Neuronal stem cell (in vitro differentiated cells): ENCODE results near the gene CCDC197.
A peak's percentile ranks its signal among the peaks of the same experiment; 100 is the strongest.

Source experiments
- DNase-seq: peaks from one replicate; pipeline ENCODE4 v3.0.0-alpha.2; 2013; ENCODE audit warnings: low spot score
- H2AFZ ChIP-seq: one replicate; pipeline ENCODE4 v1.6.1; 2013; ENCODE audit warnings: mild to moderate bottlenecking, low read length, inconsistent platforms
- H2AK5ac ChIP-seq: 2 replicates; pipeline ENCODE4 v1.6.1; 2013; ENCODE audit warnings: low read depth, mild to moderate bottlenecking, inconsistent platforms, low read length, moderate library complexity, mixed read lengths
- H2BK120ac ChIP-seq: 2 replicates; pipeline ENCODE4 v1.6.1; 2013; ENCODE audit warnings: low read depth, mild to moderate bottlenecking, inconsistent platforms, low read length, moderate library complexity, mixed read lengths
- H2BK12ac ChIP-seq: one replicate; pipeline ENCODE4 v1.6.1; 2013; ENCODE audit warnings: low read length, inconsistent platforms
- H2BK15ac ChIP-seq: 2 replicates; pipeline ENCODE4 v1.6.1; 2013; ENCODE audit warnings: mild to moderate bottlenecking, low read length, inconsistent platforms, mixed read lengths
- H2BK5ac ChIP-seq: one replicate; pipeline ENCODE4 v1.6.1; 2013; ENCODE audit warnings: inconsistent platforms, mild to moderate bottlenecking, low read length, moderate library complexity
- H3K14ac ChIP-seq: one replicate; pipeline ENCODE4 v1.6.1; 2013; ENCODE audit warnings: low read length, inconsistent platforms
- H3K18ac ChIP-seq: 2 replicates; pipeline ENCODE4 v1.6.1; 2013; ENCODE audit warnings: low read length, inconsistent platforms
- H3K23ac ChIP-seq: 2 replicates; pipeline ENCODE4 v1.6.1; 2013; ENCODE audit warnings: low read depth, mild to moderate bottlenecking, mixed read lengths, low read length, inconsistent platforms; ENCODE audit not compliant: poor library complexity
- H3K27ac ChIP-seq: replicated peaks from 3 replicates; pipeline ENCODE4 v1.5.1; 2013; ENCODE audit warnings: low read length, inconsistent platforms
- H3K27me3 ChIP-seq, 3 experiments: 2 replicates each; pipeline ENCODE4 v1.6.1; 2013; ENCODE audit warnings: low read length in 3 of 3, mild to moderate bottlenecking in 2 of 3, inconsistent platforms in 1 of 3, low read depth in 1 of 3, mixed read lengths in 1 of 3, moderate library complexity in 1 of 3; ENCODE audit not compliant: control insufficient read depth in 3 of 3, insufficient read depth in 3 of 3
- H3K36me3 ChIP-seq, 2 donors: replicated peaks in 1 of 2; 2 replicates each; pipeline ENCODE4 v1.6.1; 2013; ENCODE audit warnings: low read length in 2 of 2; ENCODE audit not compliant: control insufficient read depth in 2 of 2, insufficient read depth in 2 of 2
- H3K4ac ChIP-seq: 2 replicates; pipeline ENCODE4 v1.6.1; 2013; ENCODE audit warnings: inconsistent platforms, mild to moderate bottlenecking, low read length, moderate library complexity
- H3K4me1 ChIP-seq, 2 donors: 1 replicate in 1 of 2; 2 replicates in 1 of 2; pipeline ENCODE4 v1.6.1; 2013; ENCODE audit warnings: low read length in 2 of 2, low read depth in 1 of 2; ENCODE audit not compliant: control insufficient read depth in 2 of 2, insufficient read depth in 1 of 2
- H3K4me2 ChIP-seq: one replicate; pipeline ENCODE4 v1.6.1; 2013; ENCODE audit warnings: mild to moderate bottlenecking, low read length, inconsistent platforms; ENCODE audit not compliant: insufficient read depth, poor library complexity, severe bottlenecking
- H3K4me3 ChIP-seq, 2 donors: 2 replicates each; pipeline ENCODE4 v1.5.1; 2013; ENCODE audit warnings: low read length in 2 of 2, mild to moderate bottlenecking in 2 of 2, inconsistent platforms in 1 of 2, moderate library complexity in 1 of 2
- H3K79me1 ChIP-seq: one replicate; pipeline ENCODE4 v1.6.1; 2013; ENCODE audit warnings: low read depth, mild to moderate bottlenecking, inconsistent platforms, low read length, moderate library complexity
- H3K9ac ChIP-seq: one replicate; pipeline ENCODE4 v1.6.1; 2013; ENCODE audit warnings: mild to moderate bottlenecking, low read depth, low read length, inconsistent platforms; ENCODE audit not compliant: poor library complexity
- H3K9me3 ChIP-seq, 2 donors: replicated peaks in 1 of 2; 2 replicates each; pipeline versions ENCODE3 to v1.6.1; 2013; ENCODE audit warnings: low read length in 2 of 2, mild to moderate bottlenecking in 2 of 2, inconsistent platforms in 1 of 2, low read depth in 1 of 2, mixed read lengths in 1 of 2, moderate library complexity in 1 of 2; ENCODE audit not compliant: control insufficient read depth in 2 of 2, insufficient read depth in 1 of 2
- H4K8ac ChIP-seq: one replicate; pipeline ENCODE4 v1.6.1; 2013; ENCODE audit warnings: low read depth, mild to moderate bottlenecking, inconsistent platforms, low read length, moderate library complexity
- H4K91ac ChIP-seq: one replicate; pipeline ENCODE4 v1.6.1; 2013; ENCODE audit warnings: low read length, low read depth, mild to moderate bottlenecking, inconsistent platforms; ENCODE audit not compliant: poor library complexity
- WGBS, 2 donors: extraction: QIAGEN DNeasy Blood & Tissue Kit; methylation state at CpG; one replicate each; pipeline ENCODE4 v1.1.7; 2013; ENCODE audit warnings: missing lambda C conversion rate in 2 of 2, mixed read lengths in 1 of 2; ENCODE audit not compliant: insufficient read length in 2 of 2, insufficient replicate concordance in 1 of 2; ENCODE audit errors: extremely low coverage in 2 of 2; 5-methylcytosine and 5-hydroxymethylcytosine counted together

CCDC197 gene

GRCh38 chr14:94018308-94018707 lies 21.2 kb downstream of the CCDC197 start:
- Histone ChIP-seq H2AFZ (no peak overlapping the region), H3K4me3 (no peak overlapping the region), H3K4ac (no peak overlapping the region), H3K23ac (no peak overlapping the region), H2BK12ac (no peak overlapping the region), H3K4me2 (no peak overlapping the region), H3K9me3 (no peaks in the 10 kb centered on the region), H2AK5ac (no peak overlapping the region), H4K91ac (no peak overlapping the region), H3K27me3 (peaks cover 0 to 18% (median 2%) of the 10 kb centered on the region in 3 experiments), H3K18ac (no peak overlapping the region), H3K9ac (no peak overlapping the region), H2BK5ac (no peak overlapping the region), H3K27ac (no peak overlapping the region), H3K36me3 (no peaks in the 10 kb centered on the region), H2BK15ac (no peak overlapping the region), H3K79me1 (peaks cover 2% of the 10 kb centered on the region), H3K4me1 (peaks cover 14 to 29% of the 10 kb centered on the region in 2 donors), H4K8ac (no peak overlapping the region), H2BK120ac (no peak overlapping the region), H3K14ac (no peak overlapping the region)
- no peak for DNase-seq
- no CpG with 5 or more reads among the region's 8 CpGs for WGBS, 2 donors

- H3K9me3 ChIP-seq, result no peaks in the 10 kb centered on the region
- peak overlapping the region; percentile 11 for H3K18ac ChIP-seq
- H2BK12ac ChIP-seq, result no peak overlapping the region
- no peak overlapping the region for H3K4me3 ChIP-seq
- H2BK5ac ChIP-seq, result peak overlapping the region; percentile 56
- H3K27ac ChIP-seq, result no peak overlapping the region
- H3K36me3 ChIP-seq, result no peaks in the 10 kb centered on the region
- H3K4me2 ChIP-seq, result no peak overlapping the region
- no peak overlapping the region for H4K8ac ChIP-seq
- H3K23ac ChIP-seq, result no peak overlapping the region
- no peak overlapping the region for H3K4ac ChIP-seq
- peaks cover 2% of the 10 kb centered on the region for H3K79me1 ChIP-seq
- peaks cover 0 to 18% (median 2%) of the 10 kb centered on the region in 3 experiments for H3K27me3 ChIP-seq
- no peak overlapping the region for H4K91ac ChIP-seq
- H2BK15ac ChIP-seq, result no peak overlapping the region
- H2AFZ ChIP-seq, result no peak overlapping the region
- no peak overlapping the region for H3K14ac ChIP-seq
- peak overlapping the region; percentile 11 for H2AK5ac ChIP-seq
- no CpG with 5 or more reads among the region's 6 CpGs for WGBS, 2 donors
- H3K9ac ChIP-seq, result no peak overlapping the region
- peaks cover 14 to 33% of the 10 kb centered on the region in 2 donors for H3K4me1 ChIP-seq
- no peak overlapping the region for H2BK120ac ChIP-seq
- DNase-seq, result no peak
Observed at GRCh38 chr14:94019329-94019728, 22.2 kb downstream of the CCDC197 start.

- Histone ChIP-seq H3K79me1 (peaks cover 2% of the 10 kb centered on the region), H3K4ac (no peak overlapping the region), H2AFZ (no peak overlapping the region), H3K27me3 (peaks cover 0 to 14% (median 2%) of the 10 kb centered on the region in 3 experiments), H3K18ac (peak overlapping the region; percentile 69), H3K4me3 (no peak overlapping the region), H2BK5ac (no peak overlapping the region), H2BK120ac (no peak overlapping the region), H3K4me1 (peaks cover 14 to 29% of the 10 kb centered on the region in 2 donors), H3K36me3 (no peaks in the 10 kb centered on the region), H4K91ac (peak overlapping the region; percentile 30), H2AK5ac (peak overlapping the region; percentile 64), H3K23ac (no peak overlapping the region), H3K9me3 (no peaks in the 10 kb centered on the region), H3K4me2 (no peak overlapping the region), H4K8ac (no peak overlapping the region), H2BK12ac (no peak overlapping the region), H3K9ac (peak overlapping the region; percentile 65), H3K27ac (no peak overlapping the region), H3K14ac (no peak overlapping the region), H2BK15ac (no peak overlapping the region)
- WGBS, 2 donors, result no CpG with 5 or more reads among the region's 4 CpGs
- DNase-seq, result no peak
Observed at GRCh38 chr14:94020267-94020666, 23.2 kb downstream of the CCDC197 start.

- no peak overlapping the region for H2AFZ ChIP-seq
- no peaks in the 10 kb centered on the region for H3K79me1 ChIP-seq
- H3K4ac ChIP-seq, result no peak overlapping the region
- no peak overlapping the region for H4K8ac ChIP-seq
- H2AK5ac ChIP-seq, result no peak overlapping the region
- no peak overlapping the region for H3K27ac ChIP-seq
- H2BK12ac ChIP-seq, result no peak overlapping the region
- no peaks in the 10 kb centered on the region for H3K9me3 ChIP-seq
- peaks cover 14 to 29% of the 10 kb centered on the region in 2 donors for H3K4me1 ChIP-seq
- H3K14ac ChIP-seq, result no peak overlapping the region
- no peak overlapping the region for H2BK120ac ChIP-seq
- no peak overlapping the region for H4K91ac ChIP-seq
- H3K4me3 ChIP-seq, result no peak overlapping the region
- no peaks in the 10 kb centered on the region for H3K36me3 ChIP-seq
- no peak overlapping the region for H2BK5ac ChIP-seq
- H3K27me3 ChIP-seq, result peaks cover 0 to 14% (median 2%) of the 10 kb centered on the region in 3 experiments
- no CpG with 5 or more reads among the region's 2 CpGs for WGBS, 2 donors
- H3K18ac ChIP-seq, result no peak overlapping the region
- no peak overlapping the region for H3K4me2 ChIP-seq
- H3K23ac ChIP-seq, result no peak overlapping the region
- DNase-seq, result no peak
- H2BK15ac ChIP-seq, result no peak overlapping the region
- no peak overlapping the region for H3K9ac ChIP-seq
Observed at GRCh38 chr14:94021001-94021400, 23.9 kb downstream of the CCDC197 start.
